GM19025 (cell line): ENCODE data around the gene NFATC1.

ENCODE experiments used
- ATAC-seq: cut with Tn5 transposase; IDR thresholded peaks from one replicate; pipeline ENCODE4 v1.9.1; 2021; ENCODE audit warnings: mild to moderate bottlenecking, low read depth, moderate library complexity; ENCODE audit not compliant: unreplicated experiment

NFATC1 gene

GRCh38 chr18:79558196-79558932, 162.6 kb downstream of the NFATC1 start:
- no peak for ATAC-seq

DNA sequence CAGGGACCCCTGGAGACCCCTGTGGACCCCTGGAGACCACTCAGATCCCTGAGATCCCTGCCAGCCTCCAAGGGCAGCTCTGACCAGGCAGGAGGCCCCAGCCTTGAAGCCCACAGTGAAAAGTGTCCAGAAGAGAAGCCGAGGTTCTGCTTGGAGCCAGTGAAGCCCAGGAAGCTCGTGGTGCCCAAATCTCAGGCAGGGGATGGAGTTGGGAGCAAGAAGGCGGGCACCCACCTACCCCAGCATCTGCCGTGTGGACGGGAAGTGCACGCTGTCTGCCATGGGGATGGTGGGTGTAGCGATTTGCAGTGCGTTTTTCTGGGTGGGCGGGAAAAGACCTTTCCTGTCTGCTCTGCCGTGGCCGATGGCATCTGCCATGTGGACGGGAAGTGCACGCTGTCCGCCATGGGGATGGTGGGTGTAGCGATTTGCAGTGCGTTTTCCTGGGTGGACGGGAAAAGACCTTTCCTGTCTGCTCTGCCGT, 163.2 kb downstream of the NFATC1 start:
- no peak for ATAC-seq

DNA sequence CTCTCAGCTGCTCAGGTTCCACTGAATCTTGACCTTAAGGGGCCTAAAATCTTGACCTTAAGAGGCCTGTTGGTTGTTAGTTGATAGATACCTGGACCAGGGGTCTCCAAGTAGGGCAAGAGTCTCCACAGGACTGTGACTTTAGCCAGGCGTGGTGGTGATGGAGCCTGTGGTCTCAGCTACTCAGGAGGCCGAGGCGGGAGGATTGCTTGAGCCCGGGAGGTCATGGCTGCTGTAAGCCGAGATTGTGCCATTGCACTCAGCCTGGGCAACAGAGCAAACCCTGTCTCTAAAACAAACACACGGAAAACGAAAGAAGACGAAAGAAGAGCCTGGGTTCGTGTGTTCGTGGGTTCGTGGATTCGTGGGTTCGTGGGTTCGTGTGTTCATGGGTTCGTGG, 163.7 kb downstream of the NFATC1 start:
- ATAC-seq, result no peak

DNA sequence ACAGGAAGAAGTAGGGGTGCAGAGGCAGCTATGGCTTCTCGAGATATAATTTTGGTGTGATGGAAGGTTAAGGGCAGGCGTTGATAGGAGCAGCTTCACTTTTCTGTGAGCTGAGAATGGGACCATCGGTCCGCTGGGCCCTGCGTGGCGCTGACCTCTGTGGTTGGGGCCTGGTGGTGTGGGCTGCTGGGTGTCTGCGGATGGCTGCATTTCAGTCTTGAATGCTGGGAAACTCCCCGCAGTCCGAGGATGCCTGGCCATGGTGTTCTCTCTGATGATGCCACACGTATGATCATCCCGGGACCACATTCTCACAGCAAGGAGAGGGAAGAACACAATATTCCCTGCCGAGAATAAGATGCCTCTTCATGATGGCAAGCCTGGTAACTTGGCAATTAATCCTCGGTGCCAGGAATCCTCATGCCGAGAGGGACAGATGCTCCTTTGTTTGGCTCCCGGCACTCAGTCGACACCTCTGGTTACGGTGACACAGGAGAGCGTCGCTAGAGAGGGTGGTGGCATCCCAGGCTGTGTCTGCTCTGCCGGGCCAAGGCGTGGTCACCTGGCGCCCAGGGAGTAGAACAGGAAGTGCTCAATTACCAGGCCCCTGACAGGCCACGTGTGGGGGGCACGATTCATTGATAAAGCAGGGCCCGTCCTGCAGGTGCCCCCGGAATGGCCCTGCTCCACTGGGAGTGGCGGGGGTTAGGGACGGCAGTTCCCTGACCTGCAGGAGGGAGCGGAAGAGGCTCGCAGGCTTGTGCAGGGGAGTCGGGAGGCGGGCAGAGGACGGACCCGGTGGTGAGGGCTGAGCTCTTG, 164.5 kb downstream of the NFATC1 start:
- ATAC-seq, result no peak

GRCh38 chr18:79560861-79561210, 165.1 kb downstream of the NFATC1 start:
- no peak for ATAC-seq

DNA sequence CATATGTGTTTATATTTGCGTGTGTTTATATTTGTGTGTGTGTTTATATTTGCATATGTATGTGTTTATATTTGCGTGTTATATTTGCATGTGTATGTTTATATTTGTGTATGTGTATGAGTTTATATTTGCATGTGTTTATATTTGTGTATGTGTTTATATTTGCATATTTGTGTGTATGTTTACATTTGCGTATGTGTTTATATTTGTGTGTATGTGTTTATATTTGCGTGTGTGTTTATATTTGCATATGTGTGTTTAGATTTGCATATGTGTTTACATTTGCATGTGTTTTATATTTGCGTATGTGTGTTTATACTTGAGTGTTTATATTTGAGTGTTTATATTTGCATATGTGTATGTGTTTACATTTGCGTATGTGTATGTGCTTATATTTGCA, 168.2 kb downstream of the NFATC1 start:
- no peak for ATAC-seq

GRCh38 chr18:79564441-79564840, 168.7 kb downstream of the NFATC1 start:
- ATAC-seq, result no peak

DNA sequence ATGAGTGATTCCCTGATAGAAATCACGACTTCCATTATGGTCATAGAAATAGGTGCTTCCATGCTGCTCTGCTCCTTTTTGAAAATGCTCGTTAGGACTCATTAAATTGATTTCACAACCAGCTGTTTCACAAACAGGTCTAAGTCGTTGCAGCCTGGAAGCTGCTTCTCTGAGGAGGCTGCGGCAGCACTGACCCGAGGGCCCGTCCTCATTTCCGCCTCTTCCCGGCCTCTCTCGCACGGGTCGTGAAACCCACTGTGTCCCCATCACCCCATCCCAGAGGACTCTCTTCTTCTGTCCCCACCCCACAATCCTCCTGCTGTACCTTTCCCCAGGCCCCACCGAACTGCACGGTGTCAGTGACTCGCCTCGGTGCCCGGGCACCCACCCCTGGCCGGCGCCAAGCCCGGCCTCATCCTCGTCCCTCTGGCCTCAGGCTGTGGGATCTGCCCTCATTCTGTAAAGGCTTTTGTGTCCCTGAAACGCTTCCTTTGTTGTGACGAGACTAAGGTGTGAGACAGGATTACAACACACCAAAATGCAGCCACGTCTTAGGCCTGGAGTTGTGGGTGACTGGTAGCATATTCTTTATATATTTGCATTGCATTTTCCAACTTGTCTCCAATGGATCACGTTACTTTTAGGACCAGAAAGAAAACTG, 171.2 kb downstream of the NFATC1 start:
- ATAC-seq, result no peak

DNA sequence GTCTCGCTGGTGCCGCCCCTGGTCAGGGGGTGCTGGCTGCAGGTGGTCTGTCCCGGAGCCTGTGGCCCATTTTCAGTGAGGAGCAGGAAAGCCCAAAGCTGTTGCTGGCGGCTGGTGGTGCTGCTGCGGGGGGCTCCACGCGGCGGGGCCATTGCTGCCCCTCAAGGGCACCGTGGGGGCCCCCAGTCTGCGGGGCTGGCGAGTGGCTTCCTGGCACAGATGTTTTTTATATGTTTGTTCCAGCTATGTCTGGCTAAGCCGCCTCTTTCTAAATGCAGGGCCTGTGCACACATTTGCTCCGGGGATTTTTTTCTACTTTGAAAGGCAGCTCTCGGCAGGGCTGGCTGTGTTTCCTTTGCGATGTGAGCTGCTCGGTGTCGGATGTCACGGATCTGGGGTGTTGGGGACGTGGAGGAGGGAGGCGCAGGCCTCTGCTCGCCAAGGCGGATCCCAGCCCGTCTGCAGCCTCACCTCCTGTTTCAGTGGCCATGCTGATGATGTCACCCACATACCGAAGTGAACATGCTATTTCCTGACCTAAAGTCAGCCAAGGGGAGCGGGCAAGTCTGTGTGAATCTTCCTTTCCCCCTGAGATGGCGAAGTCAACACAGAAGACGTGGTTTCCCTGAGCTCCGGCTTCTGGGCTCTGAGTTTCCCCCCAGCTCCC, 171.9 kb downstream of the NFATC1 start:
- no peak for ATAC-seq

DNA sequence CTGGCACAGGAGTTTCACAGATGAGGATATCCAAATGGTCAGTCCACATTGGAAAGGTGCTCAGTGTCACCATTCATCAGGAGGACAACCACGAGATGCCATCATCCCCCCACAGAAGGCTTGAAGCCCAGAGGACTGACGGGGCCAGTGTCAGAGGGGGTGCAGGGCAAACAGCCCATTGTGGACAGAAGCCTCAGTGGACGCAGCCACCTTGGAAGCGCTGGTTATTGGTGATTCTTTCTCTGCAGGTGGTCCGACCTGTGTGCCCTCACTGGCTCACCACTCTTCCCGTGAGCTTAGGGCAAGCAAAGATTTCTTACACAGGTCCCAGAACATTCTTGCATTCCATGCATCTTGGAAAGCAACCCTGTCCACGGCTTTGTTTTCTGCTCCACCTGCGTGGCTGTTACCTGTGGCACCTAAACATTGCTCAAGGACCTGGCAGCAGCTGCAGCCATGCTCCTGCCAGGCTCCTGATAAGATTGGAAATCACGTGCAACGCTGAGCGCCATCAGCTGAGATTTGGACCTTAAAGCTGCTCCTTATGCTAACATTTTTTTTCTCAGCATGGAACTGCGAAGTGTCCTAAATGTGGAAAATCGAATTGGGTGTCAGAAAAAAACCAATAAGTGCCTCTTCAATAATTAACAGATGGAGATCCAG, 172.9 kb downstream of the NFATC1 start:
- ATAC-seq, result no peak

GRCh38 chr18:79569720-79570119, 174.0 kb downstream of the NFATC1 start:
- no peak for ATAC-seq

DNA sequence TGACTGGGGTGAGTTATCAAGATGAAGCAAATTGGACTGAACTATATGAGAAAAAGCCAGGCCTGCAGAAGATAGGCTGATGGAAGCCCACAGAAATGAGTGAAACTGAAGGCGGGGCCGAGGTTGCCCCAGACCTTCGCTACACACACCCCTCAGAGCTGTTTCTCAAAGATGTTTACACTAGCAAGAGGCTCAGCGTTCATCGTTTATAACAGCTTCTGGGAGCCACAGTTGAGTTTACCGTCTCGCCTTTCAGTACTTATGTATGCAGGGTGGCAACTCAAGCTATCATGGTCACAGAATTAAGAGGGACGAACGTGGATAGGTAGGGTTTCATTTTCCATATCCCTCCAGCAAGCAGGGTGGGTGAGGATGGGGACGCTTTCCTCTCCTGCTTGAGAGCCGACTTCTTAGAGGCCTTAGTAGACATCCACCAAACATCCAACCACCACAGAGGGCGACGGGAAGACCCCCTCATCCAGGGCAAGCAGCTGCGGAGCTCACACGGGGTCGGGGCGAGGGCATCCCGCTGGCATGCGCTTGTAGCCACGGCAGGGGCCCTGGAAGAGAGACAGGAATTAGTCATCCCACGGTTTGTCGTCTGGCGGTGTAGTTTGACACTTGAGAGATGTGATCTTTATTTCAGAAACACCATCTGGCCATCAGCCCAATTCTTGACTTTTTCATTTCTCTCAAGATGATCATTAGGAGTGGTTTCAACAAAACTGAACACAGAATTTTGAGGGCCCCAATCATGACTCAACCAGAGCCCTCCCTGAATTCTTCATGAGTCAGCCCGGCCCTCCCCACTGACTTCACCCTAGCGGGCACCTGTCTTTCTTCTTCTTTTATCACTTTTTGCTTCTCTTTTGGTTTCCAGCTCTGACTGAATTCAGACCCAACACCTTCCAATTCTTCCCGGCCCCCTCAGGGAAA, 174.8 kb downstream of the NFATC1 start:
- ATAC-seq, result no peak

GRCh38 chr18:79571211-79572092, 175.7 kb downstream of the NFATC1 start:
- no peak for ATAC-seq

DNA sequence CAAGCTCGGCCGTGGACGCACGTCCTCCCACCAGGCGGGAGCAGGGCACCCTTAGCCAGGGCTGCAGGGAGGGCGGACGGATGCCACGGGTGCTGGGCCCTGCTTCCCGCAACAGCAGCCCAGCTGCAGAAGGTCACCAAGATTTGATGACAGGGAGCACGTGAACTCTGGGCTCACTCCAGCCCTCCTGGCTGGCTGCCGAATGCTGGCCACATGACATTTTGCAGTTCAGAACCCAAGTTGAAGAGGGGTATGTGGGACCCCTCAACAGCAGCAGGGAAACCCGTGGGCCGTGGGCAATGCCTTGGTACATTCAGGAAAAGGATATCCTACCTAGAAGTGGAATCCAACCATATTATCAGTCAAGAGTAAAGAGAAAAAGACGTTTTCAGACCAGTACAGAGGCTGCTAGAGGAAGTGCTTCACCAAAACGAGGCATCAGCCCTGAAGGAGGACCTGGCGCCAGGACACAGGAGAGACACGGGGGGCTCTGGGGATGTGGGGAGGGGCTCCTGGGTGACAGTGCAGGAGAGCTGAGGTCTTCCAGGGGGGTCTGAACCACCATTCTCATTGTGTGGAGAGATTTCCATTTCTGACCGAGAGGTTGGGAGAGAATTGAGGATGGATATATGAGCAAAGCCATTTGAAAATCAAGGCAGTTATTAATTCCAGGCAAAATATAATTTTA, 176.5 kb downstream of the NFATC1 start:
- no peak for ATAC-seq

DNA sequence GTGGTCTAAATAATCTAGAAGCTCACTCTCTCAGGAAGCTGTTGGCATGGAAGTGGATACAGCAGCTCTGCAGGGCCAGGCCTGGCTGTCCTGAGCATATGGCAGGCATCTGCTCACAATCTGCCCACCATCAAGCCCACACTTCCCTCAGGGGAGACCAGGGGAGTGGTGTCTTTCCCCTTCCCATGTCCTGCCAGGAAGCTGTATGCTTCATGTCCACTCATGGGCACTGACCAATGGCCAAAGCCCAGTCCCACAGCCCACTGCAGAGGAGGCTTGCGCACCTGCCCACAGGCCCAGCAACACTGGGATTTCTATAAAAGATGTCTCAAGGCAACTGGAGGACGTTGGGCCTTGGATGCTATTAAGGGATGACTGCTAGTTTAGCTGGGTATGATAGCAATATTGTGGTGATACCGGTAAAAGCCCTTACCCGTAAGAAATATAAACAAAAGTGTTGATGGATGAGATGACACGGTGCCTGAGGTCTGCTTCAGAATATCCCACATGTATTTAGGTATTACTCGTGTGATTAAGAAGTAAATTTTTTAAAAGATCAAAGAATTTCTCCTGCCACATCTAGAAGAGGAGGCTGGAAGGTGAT, 177.2 kb downstream of the NFATC1 start:
- no peak for ATAC-seq

- ATAC-seq, result no peak
These were observed 178.3 kb downstream of the NFATC1 start for GRCh38 chr18:79573921-79574491.

- no peak for ATAC-seq
These were observed 179.3 kb downstream of the NFATC1 start for GRCh38 chr18:79574938-79575525.
